HCT116 (cell line): Measurements from ENCODE around the gene FCHSD2.

Experiments
- JUND ChIP-seq: IDR thresholded peaks from 2 replicates; pipeline ENCODE4 v1.6.1; 2012
- SIN3A ChIP-seq: IDR thresholded peaks from 2 replicates; pipeline ENCODE4 v1.6.1; 2012; ENCODE audit warnings: low read depth

DNA sequence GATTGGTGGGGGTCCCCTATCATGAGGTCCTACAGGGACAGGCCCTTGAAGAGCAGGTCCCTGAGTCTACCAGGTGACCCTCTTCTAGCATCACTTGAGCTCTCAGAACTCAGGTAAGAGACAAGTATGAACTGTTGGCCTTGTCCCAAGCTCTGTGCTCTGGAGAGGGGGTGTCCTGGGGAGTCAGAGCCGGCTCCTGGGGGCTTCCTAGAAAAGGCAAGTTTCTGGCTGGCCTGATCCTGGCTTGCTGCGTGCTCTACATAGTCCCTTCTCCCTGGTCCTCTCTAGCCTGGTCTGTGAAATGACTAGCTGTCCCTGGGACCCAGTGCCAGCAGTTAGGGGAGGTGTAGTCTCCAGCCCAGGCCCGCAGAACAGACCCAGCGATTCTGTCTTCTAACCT, 316.5 kb downstream of the FCHSD2 start:
- TF ChIP-seq SIN3A, result no peak
- TF ChIP-seq JUND, result no peak
